Mesothelial cell of epicardium (in vitro differentiated cells): ENCODE results near the gene HTR6. TPM values are rescaled to one million over a fixed set of nuclear protein-coding genes. Genes with fewer than 3 reads are reported as not detected.

Experiments used
- DNase-seq, 2 experiments: peaks; one replicate each; pipeline ENCODE4 v3.0.0; 2021; ENCODE audit warnings: low spot score in 2 of 2; ENCODE audit not compliant: unreplicated experiment in 2 of 2
- H3K27ac Mint-ChIP-seq: 2 replicates; pipeline ENCODE4 v1.8.0; 2021; ENCODE audit warnings: mixed read lengths
- H3K27me3 Mint-ChIP-seq: 2 replicates; pipeline ENCODE4 v1.8.0; 2021; ENCODE audit warnings: low read depth, mixed read lengths
- H3K36me3 Mint-ChIP-seq: 2 replicates; pipeline ENCODE4 v1.8.0; 2021; ENCODE audit warnings: mixed read lengths
- H3K4me1 Mint-ChIP-seq: 2 replicates; pipeline ENCODE4 v1.8.0; 2021; ENCODE audit warnings: mixed read lengths
- H3K4me3 Mint-ChIP-seq: 2 replicates; pipeline ENCODE4 v1.8.0; 2021; ENCODE audit warnings: mild to moderate bottlenecking, moderate library complexity, mixed read lengths
- H3K9me3 Mint-ChIP-seq: 2 replicates; pipeline ENCODE4 v1.8.0; 2021; ENCODE audit warnings: mixed read lengths
- total RNA-seq: library from RNA; stranded (reverse); gene quantifications from 3 replicates; pipeline ENCODE4 v1.2.1, GENCODE V29; 2021
- TF ChIP-seq, protein P1 (sequence below): fragments of 200-600 bp; sonication (generic); IDR thresholded peaks from one replicate; pipeline ENCODE4 v1.5.0; 2021; ENCODE audit warnings: antibody characterized with exemption; ENCODE audit not compliant: unreplicated experiment

The HTR6 gene
- total RNA-seq, 1 donor from 2014 or later = 0.11 TPM

DNA sequence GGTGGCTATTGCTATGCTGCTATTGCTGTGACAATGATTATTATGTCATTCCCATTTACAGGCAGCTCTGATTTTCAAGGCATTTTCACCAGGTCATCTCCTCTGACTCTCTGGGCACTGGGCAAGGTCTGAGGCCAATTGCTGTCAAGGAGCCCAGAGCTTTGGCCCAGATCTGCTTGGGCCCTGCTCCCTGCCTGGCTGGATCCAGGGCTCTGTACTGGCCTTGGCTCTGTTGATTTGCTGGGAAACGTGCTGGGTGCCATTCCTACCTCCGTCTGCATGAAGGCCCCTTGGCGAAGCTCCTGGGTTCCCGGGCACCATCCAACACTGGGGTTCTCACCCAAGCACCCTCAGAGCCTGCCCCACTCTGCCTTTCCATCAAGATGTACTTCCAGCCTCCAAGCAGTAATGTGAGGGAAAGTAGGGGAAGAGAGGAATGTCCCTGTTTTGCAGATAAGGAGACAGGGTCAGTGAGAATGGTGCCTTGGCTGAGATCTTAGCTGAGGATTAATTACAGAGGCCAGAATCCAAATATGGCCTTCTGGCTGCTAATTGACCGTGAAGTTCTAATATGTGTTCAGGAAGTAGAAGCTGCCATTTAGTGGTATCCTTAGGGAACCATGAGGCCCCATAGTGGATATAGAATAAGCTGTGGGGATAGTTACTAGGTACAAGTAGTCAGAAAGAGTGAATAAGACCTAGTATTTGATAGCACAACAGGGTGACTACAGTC is 63.9 kb downstream of the HTR6 start:
- Mint-ChIP-seq H3K4me3 (no peak overlapping the region), H3K4me1 (no peaks in the 10 kb centered on the region), H3K27ac (no peak overlapping the region), H3K27me3 (no peaks in the 10 kb centered on the region), H3K36me3 (peaks cover 26% of the 10 kb centered on the region), H3K9me3 (no peaks in the 10 kb centered on the region)
- DNase-seq = no peak
- TF ChIP-seq, protein P1, sequence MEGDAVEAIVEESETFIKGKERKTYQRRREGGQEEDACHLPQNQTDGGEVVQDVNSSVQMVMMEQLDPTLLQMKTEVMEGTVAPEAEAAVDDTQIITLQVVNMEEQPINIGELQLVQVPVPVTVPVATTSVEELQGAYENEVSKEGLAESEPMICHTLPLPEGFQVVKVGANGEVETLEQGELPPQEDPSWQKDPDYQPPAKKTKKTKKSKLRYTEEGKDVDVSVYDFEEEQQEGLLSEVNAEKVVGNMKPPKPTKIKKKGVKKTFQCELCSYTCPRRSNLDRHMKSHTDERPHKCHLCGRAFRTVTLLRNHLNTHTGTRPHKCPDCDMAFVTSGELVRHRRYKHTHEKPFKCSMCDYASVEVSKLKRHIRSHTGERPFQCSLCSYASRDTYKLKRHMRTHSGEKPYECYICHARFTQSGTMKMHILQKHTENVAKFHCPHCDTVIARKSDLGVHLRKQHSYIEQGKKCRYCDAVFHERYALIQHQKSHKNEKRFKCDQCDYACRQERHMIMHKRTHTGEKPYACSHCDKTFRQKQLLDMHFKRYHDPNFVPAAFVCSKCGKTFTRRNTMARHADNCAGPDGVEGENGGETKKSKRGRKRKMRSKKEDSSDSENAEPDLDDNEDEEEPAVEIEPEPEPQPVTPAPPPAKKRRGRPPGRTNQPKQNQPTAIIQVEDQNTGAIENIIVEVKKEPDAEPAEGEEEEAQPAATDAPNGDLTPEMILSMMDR = no peak

GRCh38 chr1:19730232-19730631 is 65.6 kb downstream of the HTR6 start:
- TF ChIP-seq, protein P1 = no peak
- Mint-ChIP-seq H3K27me3 (no peaks in the 10 kb centered on the region), H3K27ac (no peak overlapping the region), H3K4me1 (no peaks in the 10 kb centered on the region), H3K9me3 (no peaks in the 10 kb centered on the region), H3K36me3 (peaks cover 26% of the 10 kb centered on the region), H3K4me3 (no peak overlapping the region)
- DNase-seq = no peak

Other genes starting within 250 kb of the HTR6 start
- 192 to 209 TPM (median 204 TPM) in 3 replicates for gene CAPZB, start 179.3 kb upstream of the HTR6 start, total RNA-seq
- gene NBL1, start 20.6 kb upstream of the HTR6 start, total RNA-seq = 20.0 to 22.9 TPM (median 20.3 TPM) in 3 replicates
- gene TMCO4, start 135.0 kb downstream of the HTR6 start, total RNA-seq = 19.4 to 23.1 TPM (median 21.4 TPM) in 3 replicates
- not detected in 3 replicates for gene RNF186, start 150.4 kb downstream of the HTR6 start, total RNA-seq
- 18.9 to 23.6 TPM (median 22.3 TPM) in 3 replicates for gene OTUD3, start 217.5 kb downstream of the HTR6 start, total RNA-seq